ENCODE results near the gene MYO7A. TPM values are rescaled to one million over a fixed set of nuclear protein-coding genes. Genes with fewer than 3 reads are reported as not detected.

MYO7A gene
- polyA plus RNA-seq, 3 donors, result 3.6 to 6.4 (median 6.4) TPM

- WGBS, 3 donors, result 86 to 94% (median 90%) methylated on average over 8 of the region's 8 CpGs
Observed at GRCh38 chr11:77212314-77213007, 84.4 kb downstream of the MYO7A start.

GRCh38 chr11:77213029-77213579, 85.1 kb downstream of the MYO7A start:
- no peak overlapping the region for H3K27ac ChIP-seq (ENCODE audit: low read depth, low read length)
- WGBS, 3 donors, result 86 to 93% (median 87%) methylated on average over 13 of the region's 13 CpGs

More at GRCh38 chr11:77212314-77213007, 84.4 kb downstream of the MYO7A start:
- no peak overlapping the region for H3K27ac ChIP-seq (ENCODE audit: low read depth, low read length)

GRCh38 chr11:77213589-77214428, 85.8 kb downstream of the MYO7A start:
- H3K27ac ChIP-seq (ENCODE audit: low read depth, low read length), result no peak overlapping the region
- WGBS, 3 donors, result 89 to 91% (median 91%) methylated on average over 18 of the region's 18 CpGs

- H3K27ac ChIP-seq (ENCODE audit: low read depth, low read length), result no peak overlapping the region
- WGBS, 3 donors, result 90 to 91% (median 91%) methylated on average over 9 of the region's 9 CpGs
Observed at GRCh38 chr11:77214557-77214956, 86.5 kb downstream of the MYO7A start.

GRCh38 chr11:77215106-77215505, 87.1 kb downstream of the MYO7A start:
- H3K27ac ChIP-seq (ENCODE audit: low read depth, low read length), result no peak overlapping the region
- WGBS, 3 donors, result 76 to 88% (median 79%) methylated on average over 3 of the region's 3 CpGs

- H3K27ac ChIP-seq (ENCODE audit: low read depth, low read length), result no peak overlapping the region
- 77 to 90% (median 87%) methylated on average over 2 of the region's 2 CpGs for WGBS, 3 donors
Observed at GRCh38 chr11:77217156-77217555, 89.1 kb downstream of the MYO7A start.

GRCh38 chr11:77223797-77224196, 95.8 kb downstream of the MYO7A start:
- no peak overlapping the region for H3K27ac ChIP-seq (ENCODE audit: low read depth, low read length)
- 68 to 80% (median 78%) methylated on average over 9 of the region's 9 CpGs for WGBS, 3 donors

GRCh38 chr11:77230878-77231605, 103.0 kb downstream of the MYO7A start:
- 96 to 98% (median 97%) methylated on average over 5 of the region's 5 CpGs for whole genome bisulfite sequencing, 3 donors
- H3K27ac ChIP-seq (ENCODE audit: low read depth, low read length), result no peak overlapping the region

GRCh38 chr11:77231800-77232199, 103.8 kb downstream of the MYO7A start:
- H3K27ac ChIP-seq (ENCODE audit: low read depth, low read length), result no peak overlapping the region
- WGBS, 3 donors, result 75 to 89% (median 86%) methylated on average over 1 of the region's 1 CpG

GRCh38 chr11:77232242-77232641, 104.2 kb downstream of the MYO7A start:
- H3K27ac ChIP-seq (ENCODE audit: low read depth, low read length), result no peak overlapping the region
- 71 to 93% (median 92%) methylated on average over 4 of the region's 4 CpGs for WGBS, 3 donors

- H3K27ac ChIP-seq (ENCODE audit: low read depth, low read length), result no peak overlapping the region
- WGBS, 3 donors, result 63 to 98% (median 94%) methylated on average over 3 of the region's 3 CpGs
Observed at GRCh38 chr11:77233011-77233410, 105.0 kb downstream of the MYO7A start.

GRCh38 chr11:77236901-77237300, 108.9 kb downstream of the MYO7A start:
- no peak overlapping the region for H3K27ac ChIP-seq (ENCODE audit: low read depth, low read length)

GRCh38 chr11:77244277-77245027, 116.4 kb downstream of the MYO7A start:
- no peak overlapping the region for H3K27ac ChIP-seq (ENCODE audit: low read depth, low read length)
- WGBS, 3 donors, result 83 to 92% (median 85%) methylated on average over 7 of the region's 7 CpGs

GRCh38 chr11:77249427-77249826, 121.4 kb downstream of the MYO7A start:
- 85 to 89% (median 88%) methylated on average over 3 of the region's 3 CpGs for WGBS, 3 donors
- no peak overlapping the region for H3K27ac ChIP-seq (ENCODE audit: low read depth, low read length)

- H3K27ac ChIP-seq (ENCODE audit: low read depth, low read length), result no peak overlapping the region
- 79 to 93% (median 90%) methylated on average over 1 of the region's 1 CpG for WGBS, 3 donors
Observed at GRCh38 chr11:77250881-77251640, 123.0 kb downstream of the MYO7A start.

- 69 to 94% (median 88%) methylated on average over 3 of the region's 3 CpGs for WGBS, 3 donors
- no peak overlapping the region for H3K27ac ChIP-seq (ENCODE audit: low read depth, low read length)
Observed at GRCh38 chr11:77252555-77253270, 124.7 kb downstream of the MYO7A start.

GRCh38 chr11:77253690-77254089, 125.6 kb downstream of the MYO7A start:
- WGBS, 3 donors, result 88 to 97% (median 96%) methylated on average over 1 of the region's 1 CpG
- H3K27ac ChIP-seq (ENCODE audit: low read depth, low read length), result no peak overlapping the region
